Skeletal muscle tissue (tissue), 4 donors: ENCODE measurements around the gene MYEOV. TPM values are rescaled to one million over a fixed set of nuclear protein-coding genes. Genes with fewer than 3 reads are reported as not detected.

Experiments
- H3K27ac ChIP-seq: one replicate; pipeline ENCODE4 v1.7.0; 2013; ENCODE audit warnings: mild to moderate bottlenecking, low read depth, low read length, inconsistent platforms
- H3K27me3 ChIP-seq, 3 donors: one replicate each; pipeline ENCODE4 v1.7.0; 2013; ENCODE audit warnings: low read length in 3 of 3; ENCODE audit not compliant: control insufficient read depth in 3 of 3, insufficient read depth in 3 of 3
- H3K36me3 ChIP-seq, 3 donors: one replicate each; pipeline ENCODE4 v1.7.0; 2013; ENCODE audit warnings: low read length in 3 of 3; ENCODE audit not compliant: control insufficient read depth in 3 of 3, insufficient read depth in 3 of 3
- H3K4me1 ChIP-seq, 3 donors: one replicate each; pipeline ENCODE4 v1.7.0; 2013; ENCODE audit warnings: low read length in 3 of 3, mild to moderate bottlenecking in 3 of 3; ENCODE audit not compliant: control insufficient read depth in 3 of 3, insufficient read depth in 3 of 3
- H3K4me3 ChIP-seq, 3 donors: one replicate each; pipeline ENCODE4 v1.7.0; 2013; ENCODE audit warnings: low read length in 3 of 3
- H3K9ac ChIP-seq, 3 donors: one replicate each; pipeline ENCODE4 v1.7.0; 2013; ENCODE audit warnings: low read length in 3 of 3, mild to moderate bottlenecking in 3 of 3, moderate library complexity in 2 of 3, low read depth in 1 of 3
- H3K9me3 ChIP-seq, 3 donors: one replicate each; pipeline ENCODE4 v1.7.0; 2013; ENCODE audit warnings: low read length in 3 of 3; ENCODE audit not compliant: control insufficient read depth in 3 of 3
- total RNA-seq: library from RNA; depleted of rRNA; stranded (reverse); fragments of >200 nt; gene quantifications from one replicate; pipeline ENCODE4 v1.2.3, GENCODE V29; 2014
- donor health status: Osteomylitis.

The MYEOV gene
- total RNA-seq, 1 donor from 2014 or later = not detected

GRCh38 chr11:69344570-69345145 is 50.7 kb downstream of the MYEOV start:
- H3K27me3 ChIP-seq = peaks cover 2 to 7% (median 6%) of the 10 kb centered on the region in 3 donors
- no peaks in the 10 kb centered on the region for H3K36me3 ChIP-seq
- H3K4me3 ChIP-seq = no peak overlapping the region
- H3K9ac ChIP-seq = no peak overlapping the region
- H3K9me3 ChIP-seq = peaks cover 0 to 3% (median 0%) of the 10 kb centered on the region in 3 donors
- H3K4me1 ChIP-seq = no peaks in the 10 kb centered on the region
- H3K27ac ChIP-seq = no peak overlapping the region

Other genes starting within 250 kb of the MYEOV start
- gene TPCN2, start 245.2 kb upstream of the MYEOV start, total RNA-seq = 6.8 TPM
- gene SMIM38, start 138.2 kb upstream of the MYEOV start, total RNA-seq = under 0.01 TPM
- gene LINC01488, start 187.5 kb downstream of the MYEOV start, total RNA-seq = not detected